ES-I3 (cell line): ENCODE results near the gene ADCY5.

ENCODE experiments used
- H3K36me3 ChIP-seq: 2 replicates; pipeline ENCODE4 v1.6.1; 2013; ENCODE audit warnings: mild to moderate bottlenecking, low read length, control low read depth, moderate library complexity; ENCODE audit not compliant: insufficient read depth
- H3K4me1 ChIP-seq: 2 replicates; pipeline ENCODE4 v1.6.1; 2013; ENCODE audit warnings: mild to moderate bottlenecking, control low read depth, low read length; ENCODE audit not compliant: insufficient read depth
- H3K9ac ChIP-seq: 2 replicates; pipeline ENCODE4 v1.6.1; 2013; ENCODE audit warnings: low read depth, mild to moderate bottlenecking, low read length, moderate library complexity
- H3K9me3 ChIP-seq: 2 replicates; pipeline ENCODE4 v1.6.1; 2013; ENCODE audit warnings: mild to moderate bottlenecking, low read length, moderate library complexity; ENCODE audit not compliant: control insufficient read depth, insufficient read depth

ADCY5 gene

DNA sequence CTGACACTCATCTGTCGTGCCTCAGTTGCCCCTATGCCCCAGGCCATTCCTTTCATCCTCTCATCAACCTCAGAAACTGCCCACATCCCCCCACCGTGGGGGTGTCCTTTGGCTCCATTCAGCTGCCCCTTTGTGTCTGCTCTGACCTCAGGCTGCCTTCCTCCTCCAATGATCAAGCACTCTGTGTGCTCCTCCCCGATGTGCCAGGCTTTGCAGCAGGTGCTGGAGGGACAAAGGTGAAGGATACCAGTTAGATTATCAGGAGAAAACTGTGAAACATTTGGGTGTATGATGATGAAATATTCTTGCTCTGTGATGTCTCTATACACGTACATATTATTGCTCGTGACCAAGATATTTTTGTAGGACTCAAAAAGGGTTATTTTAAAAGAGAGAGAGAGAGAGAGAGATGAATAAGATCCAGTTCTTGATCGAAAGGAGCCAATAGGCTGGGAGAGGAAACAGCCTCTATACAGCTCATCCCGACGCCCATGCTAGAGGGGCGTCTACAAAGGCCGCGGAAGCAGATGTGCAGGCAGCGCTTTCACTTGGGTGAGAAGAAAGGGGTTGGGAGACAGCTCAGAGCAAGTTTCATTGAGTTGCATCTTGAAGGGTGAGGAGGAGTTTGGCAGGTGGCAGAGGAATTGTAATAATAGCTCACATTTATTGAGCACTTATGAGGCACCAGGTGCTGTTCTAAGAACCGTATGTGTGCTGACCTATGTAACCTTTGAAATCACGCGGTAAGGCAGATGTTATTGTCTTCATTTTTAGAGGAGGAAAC is 28.3 kb upstream of the ADCY5 start:
- no peaks in the 10 kb centered on the region for H3K4me1 ChIP-seq
- no peaks in the 10 kb centered on the region for H3K9me3 ChIP-seq
- H3K9ac ChIP-seq = no peak overlapping the region
- H3K36me3 ChIP-seq = no peaks in the 10 kb centered on the region

DNA sequence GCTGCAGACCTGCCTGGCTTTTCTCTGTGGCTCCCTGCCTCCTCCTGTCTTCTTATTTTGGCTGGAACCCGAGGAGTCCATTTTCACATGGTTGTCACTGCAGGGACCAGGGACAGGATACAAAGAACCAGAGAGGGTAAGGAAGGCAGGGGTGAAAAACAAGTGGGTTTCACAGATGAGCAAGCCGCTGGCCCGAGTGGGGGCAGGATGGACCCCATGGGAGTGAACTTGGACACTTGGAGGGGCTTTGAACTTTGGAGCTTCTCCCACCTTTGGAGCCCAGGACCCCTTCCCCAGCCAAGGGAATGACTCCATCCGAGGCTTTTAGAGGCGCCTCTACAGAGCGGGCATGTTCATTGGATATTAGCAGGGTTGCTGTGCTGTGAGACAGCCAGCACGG is 26.9 kb upstream of the ADCY5 start:
- Histone ChIP-seq H3K36me3 (no peaks in the 10 kb centered on the region), H3K9ac (no peak overlapping the region), H3K4me1 (no peaks in the 10 kb centered on the region), H3K9me3 (no peaks in the 10 kb centered on the region)

GRCh38 chr3:123471106-123471505 is 22.2 kb upstream of the ADCY5 start:
- Histone ChIP-seq H3K4me1 (no peaks in the 10 kb centered on the region), H3K9me3 (no peaks in the 10 kb centered on the region), H3K36me3 (no peaks in the 10 kb centered on the region), H3K9ac (no peak overlapping the region)

DNA sequence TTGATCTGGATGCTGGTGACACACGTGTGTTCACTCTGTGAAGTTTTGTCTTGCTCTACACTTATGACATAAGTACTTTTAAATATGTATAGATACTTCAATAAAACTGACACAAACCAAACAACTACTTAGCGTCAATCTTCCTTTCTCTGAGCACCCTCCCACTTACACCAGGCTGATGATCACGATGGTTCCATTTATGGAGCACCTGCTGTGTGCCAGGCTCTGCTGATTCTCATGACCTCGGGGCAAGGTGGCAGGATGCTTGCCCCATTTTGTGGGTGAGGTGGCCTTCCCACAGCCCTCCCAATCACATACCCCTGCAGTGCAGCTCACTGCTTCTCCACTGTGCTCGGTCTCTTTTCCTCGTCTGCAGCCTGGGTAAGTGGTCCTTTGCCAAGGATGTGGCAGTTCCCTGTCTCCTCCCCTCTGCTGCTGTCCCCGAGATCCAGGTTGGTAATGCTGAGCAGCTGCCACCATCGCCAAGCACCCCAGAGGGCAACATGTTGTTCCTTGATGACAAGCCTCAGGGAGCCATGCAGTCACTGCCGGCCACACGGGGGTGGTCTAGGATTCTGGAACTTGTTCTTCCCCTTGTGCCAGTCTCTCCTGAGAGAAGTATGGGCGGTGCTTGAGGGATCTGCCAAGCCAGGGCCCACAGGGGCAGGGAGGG is 20.6 kb upstream of the ADCY5 start:
- H3K9me3 ChIP-seq = no peaks in the 10 kb centered on the region
- H3K36me3 ChIP-seq = no peaks in the 10 kb centered on the region
- H3K9ac ChIP-seq = no peak overlapping the region
- H3K4me1 ChIP-seq = no peaks in the 10 kb centered on the region

GRCh38 chr3:123467046-123467445 is 18.2 kb upstream of the ADCY5 start:
- no peaks in the 10 kb centered on the region for H3K36me3 ChIP-seq
- no peak overlapping the region for H3K9ac ChIP-seq
- no peaks in the 10 kb centered on the region for H3K9me3 ChIP-seq
- no peaks in the 10 kb centered on the region for H3K4me1 ChIP-seq

DNA sequence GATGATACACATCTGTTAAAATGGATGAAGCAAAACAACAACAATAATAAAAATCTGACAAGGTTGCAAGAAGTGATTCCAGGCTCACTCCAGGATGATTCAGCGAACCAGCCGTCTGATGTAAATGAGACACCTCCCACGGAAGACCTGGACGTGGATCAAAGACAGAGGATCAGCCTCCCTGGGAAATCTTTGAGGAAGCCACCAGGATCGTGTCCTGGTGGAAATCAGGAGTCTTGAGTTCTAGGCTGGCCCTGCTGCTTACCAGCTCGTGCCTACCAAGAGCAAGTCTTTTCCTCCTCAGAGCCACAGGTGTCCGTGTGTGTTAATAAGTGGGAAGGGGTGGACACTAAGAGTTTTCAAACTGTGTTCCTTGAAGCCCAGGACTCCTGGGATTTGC is 15.3 kb upstream of the ADCY5 start:
- Histone ChIP-seq H3K9ac (no peak overlapping the region), H3K9me3 (no peaks in the 10 kb centered on the region), H3K4me1 (peaks cover 5% of the 10 kb centered on the region; the same call in 1 of the 2 replicates), H3K36me3 (no peaks in the 10 kb centered on the region)

DNA sequence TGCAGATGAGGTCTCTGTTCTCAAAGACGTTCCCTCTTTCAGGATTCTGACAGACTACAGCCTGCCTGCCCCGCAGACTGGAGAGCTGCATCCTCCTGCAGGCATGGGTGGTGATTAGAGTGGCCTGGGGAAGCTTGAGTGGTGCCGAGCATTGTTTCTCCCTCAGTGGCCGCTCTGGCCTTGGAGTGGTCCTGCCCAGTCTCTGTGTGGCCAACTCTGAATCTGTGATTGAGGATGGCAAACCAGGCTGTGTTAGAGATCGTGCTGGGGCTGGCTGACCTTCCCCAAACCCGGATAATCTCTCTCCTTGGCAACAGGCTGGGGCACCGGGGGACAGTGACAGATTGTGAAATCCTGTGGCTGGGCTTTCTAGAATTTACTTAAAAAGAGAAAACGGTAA is 11.0 kb upstream of the ADCY5 start:
- H3K36me3 ChIP-seq = no peaks in the 10 kb centered on the region
- no peak overlapping the region for H3K9ac ChIP-seq
- H3K4me1 ChIP-seq = peaks cover 14% of the 10 kb centered on the region
- no peaks in the 10 kb centered on the region for H3K9me3 ChIP-seq

- Histone ChIP-seq H3K36me3 (no peaks in the 10 kb centered on the region), H3K9ac (no peak overlapping the region), H3K9me3 (no peaks in the 10 kb centered on the region), H3K4me1 (peaks cover 14% of the 10 kb centered on the region)
Observed at GRCh38 chr3:123458255-123458654, 9.4 kb upstream of the ADCY5 start.

DNA sequence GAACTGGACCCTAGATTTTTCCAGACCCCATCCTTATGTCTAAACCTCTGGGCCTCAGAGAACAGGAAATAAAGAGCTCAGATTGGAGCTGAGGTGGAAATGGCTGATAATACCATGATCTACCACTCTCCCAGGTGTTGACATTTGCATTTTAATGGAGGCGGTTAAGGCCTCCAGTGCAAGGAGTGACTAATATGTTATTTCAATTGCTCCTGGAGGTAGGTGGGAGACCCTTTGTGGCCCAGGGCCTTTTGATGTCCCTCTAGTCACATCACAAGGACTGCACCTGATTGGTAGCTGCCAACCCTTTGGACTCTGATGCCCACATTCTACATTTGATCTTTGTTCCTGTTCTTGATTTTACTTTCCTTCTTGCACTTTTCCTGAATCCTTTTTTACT is 9.0 kb upstream of the ADCY5 start:
- H3K4me1 ChIP-seq = peaks cover 14% of the 10 kb centered on the region
- H3K36me3 ChIP-seq = no peaks in the 10 kb centered on the region
- no peak overlapping the region for H3K9ac ChIP-seq
- no peaks in the 10 kb centered on the region for H3K9me3 ChIP-seq

- Histone ChIP-seq H3K9ac (no peak overlapping the region), H3K4me1 (peaks cover 11% of the 10 kb centered on the region), H3K36me3 (no peaks in the 10 kb centered on the region), H3K9me3 (no peaks in the 10 kb centered on the region)
Observed at GRCh38 chr3:123453675-123454074, 4.8 kb upstream of the ADCY5 start.

- H3K4me1 ChIP-seq = 0 out of 2 replicates have a peak, but pooled peaks cover 3% of the 10 kb centered on the region
- H3K36me3 ChIP-seq = no peaks in the 10 kb centered on the region
- H3K9me3 ChIP-seq = no peaks in the 10 kb centered on the region
- no peak overlapping the region for H3K9ac ChIP-seq
Observed at GRCh38 chr3:123451186-123451585, 2.3 kb upstream of the ADCY5 start.

- H3K9me3 ChIP-seq = no peaks in the 10 kb centered on the region
- H3K9ac ChIP-seq = peak overlapping the region; percentile 81
- H3K36me3 ChIP-seq = no peaks in the 10 kb centered on the region
- H3K4me1 ChIP-seq = 0 out of 2 replicates have a peak, but pooled peaks cover 3% of the 10 kb centered on the region
Observed at GRCh38 chr3:123449997-123450604, 1.2 kb upstream of the ADCY5 start.

DNA sequence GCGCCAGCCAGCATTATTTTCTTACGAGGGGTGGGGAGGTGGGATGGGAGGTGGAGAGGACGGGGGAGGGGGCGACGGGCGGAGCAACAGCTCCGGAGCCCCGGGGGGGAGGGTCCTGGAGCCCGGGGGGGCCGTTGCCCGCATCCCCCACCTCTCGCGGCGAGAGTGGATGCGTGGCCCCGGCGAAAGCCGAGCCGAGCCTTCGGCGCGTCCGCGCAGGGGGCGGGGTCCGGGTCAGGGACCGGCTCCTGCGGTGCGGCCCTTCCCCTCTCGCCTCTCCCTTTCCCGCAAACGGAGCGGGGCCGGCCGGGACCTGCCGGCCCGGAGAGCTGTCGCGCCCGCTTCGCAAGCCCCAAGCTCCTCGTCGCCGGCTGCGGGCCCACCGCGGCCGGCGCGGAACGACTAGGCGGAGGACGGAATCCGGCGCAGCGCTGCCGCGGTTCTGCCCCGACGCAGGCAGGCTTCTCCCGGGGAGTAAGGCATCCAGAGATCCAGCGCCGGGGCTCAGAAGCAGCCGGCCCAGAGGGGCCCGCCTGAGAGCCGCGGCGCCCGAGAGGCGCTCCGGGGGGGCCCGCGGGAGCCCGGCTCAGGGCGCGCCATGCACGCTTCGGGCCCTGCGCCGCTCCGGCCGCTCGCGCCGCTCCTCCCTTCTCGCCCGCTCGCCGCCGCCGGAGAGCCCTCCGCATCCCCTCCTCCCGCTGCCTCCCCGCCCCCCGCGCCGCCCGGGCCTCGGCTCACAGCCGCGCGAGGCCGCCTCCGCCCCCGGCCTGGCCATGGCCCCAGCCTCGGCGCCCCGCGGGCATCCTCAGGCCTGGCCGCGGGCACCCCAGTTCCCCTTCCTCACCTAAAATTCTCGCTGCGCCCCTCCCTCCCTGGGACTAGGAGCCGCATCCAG is 459 bp upstream of the ADCY5 start:
- H3K9me3 ChIP-seq = no peaks in the 10 kb centered on the region
- H3K4me1 ChIP-seq = 0 out of 2 replicates have a peak, but pooled peaks cover 3% of the 10 kb centered on the region
- H3K36me3 ChIP-seq = no peaks in the 10 kb centered on the region
- peak overlapping the region; percentile 81 for H3K9ac ChIP-seq
